GM21717 (cell line): ENCODE measurements around the gene SV2C.
"Not testable (repeated sequence)": the region's sequence is repeated elsewhere in the genome, so short reads cannot be mapped to it uniquely, and the experiment has no call there.

ENCODE experiments used
- ATAC-seq: cut with Tn5 transposase; IDR thresholded peaks from one replicate; pipeline ENCODE4 v1.9.1; 2021; ENCODE audit warnings: mild to moderate bottlenecking, moderate library complexity; ENCODE audit not compliant: unreplicated experiment

Gene SV2C

GRCh38 chr5:76292620-76293322 is 209.6 kb downstream of the SV2C start:
- peak; percentile 65 for ATAC-seq

- ATAC-seq, result no peak
Measured at GRCh38 chr5:76294573-76294972, 211.4 kb downstream of the SV2C start.

DNA sequence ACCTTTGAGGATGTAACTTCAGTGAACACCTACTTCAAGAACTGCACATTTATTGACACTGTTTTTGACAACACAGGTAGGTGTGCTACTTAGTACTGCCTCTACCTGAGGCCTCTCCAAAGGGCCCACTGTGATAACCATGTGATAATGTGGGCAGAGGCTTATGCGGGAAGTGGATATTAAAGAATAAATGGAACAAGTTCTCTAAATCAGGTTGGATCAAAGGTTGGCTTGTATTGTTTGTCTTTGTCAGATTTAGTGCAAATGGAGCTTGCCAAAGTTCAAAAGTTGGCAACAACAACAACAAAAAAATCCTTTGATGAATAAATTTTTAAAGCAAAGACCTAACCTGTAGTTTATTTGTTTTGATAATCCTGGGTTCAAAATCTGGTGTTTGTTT is 215.7 kb downstream of the SV2C start:
- no peak for ATAC-seq

DNA sequence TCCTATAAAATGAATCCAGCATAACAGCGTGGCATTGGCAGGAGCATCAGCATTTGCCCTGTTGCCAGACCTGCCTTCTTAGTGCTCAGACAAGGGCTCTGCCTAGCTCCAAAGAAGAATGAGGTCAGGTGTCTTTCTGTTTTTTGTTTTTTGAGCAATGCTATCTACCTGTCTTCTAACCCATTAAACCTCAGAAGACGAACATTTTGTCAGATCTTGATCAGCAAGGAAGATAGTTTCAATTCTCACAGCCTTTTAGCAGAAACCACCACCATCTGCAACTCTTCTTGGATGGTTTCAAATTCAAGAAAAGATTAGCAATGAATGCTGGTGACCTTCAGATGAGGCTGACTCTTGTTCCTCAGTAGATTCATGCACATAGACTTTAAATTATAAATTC is 216.4 kb downstream of the SV2C start:
- ATAC-seq, result no peak

- not testable (repeated sequence) for ATAC-seq
Measured at GRCh38 chr5:76301932-76302331, 218.7 kb downstream of the SV2C start.

GRCh38 chr5:76302661-76303060 is 219.5 kb downstream of the SV2C start:
- not testable (repeated sequence) for ATAC-seq

DNA sequence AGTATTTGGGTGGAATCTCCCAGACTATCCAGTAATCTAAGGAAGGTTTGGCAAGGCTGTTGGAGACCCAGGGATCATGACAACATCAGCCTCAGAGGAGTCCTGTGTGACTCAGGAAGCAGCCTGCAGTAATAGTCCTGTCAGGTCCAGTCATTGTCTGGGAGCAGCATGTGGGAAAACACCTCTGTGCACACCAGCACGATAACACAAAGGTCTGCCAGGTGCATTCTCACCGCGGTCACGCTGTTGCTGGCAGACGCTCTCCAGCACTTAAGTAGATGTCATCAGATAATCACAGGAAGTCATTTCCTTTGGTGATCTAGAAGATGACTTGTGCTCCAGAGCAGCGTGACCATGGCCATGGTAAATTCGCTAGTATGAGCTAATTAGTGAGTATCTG is 220.7 kb downstream of the SV2C start:
- ATAC-seq, result no peak

DNA sequence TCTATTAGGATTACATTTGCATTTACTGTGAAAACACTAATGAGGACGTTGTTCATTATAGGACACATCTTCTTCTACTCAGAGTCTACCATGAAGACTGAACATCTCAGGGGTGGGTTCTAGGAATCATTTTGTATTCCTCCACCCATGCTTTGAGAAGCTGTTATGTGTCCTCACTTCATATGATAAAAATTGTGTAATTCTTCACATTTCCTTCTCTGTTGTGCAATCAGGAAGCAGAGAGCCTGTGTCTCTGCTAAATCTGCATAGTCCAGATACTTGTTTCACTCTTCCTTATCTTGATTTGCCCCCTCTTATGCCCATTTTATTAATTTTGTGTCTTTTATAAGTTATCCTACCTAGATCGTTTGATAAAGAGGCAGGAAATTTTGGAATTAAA is 222.1 kb downstream of the SV2C start:
- ATAC-seq, result no peak

- ATAC-seq, result no peak
Measured at GRCh38 chr5:76305775-76306174, 222.6 kb downstream of the SV2C start.

DNA sequence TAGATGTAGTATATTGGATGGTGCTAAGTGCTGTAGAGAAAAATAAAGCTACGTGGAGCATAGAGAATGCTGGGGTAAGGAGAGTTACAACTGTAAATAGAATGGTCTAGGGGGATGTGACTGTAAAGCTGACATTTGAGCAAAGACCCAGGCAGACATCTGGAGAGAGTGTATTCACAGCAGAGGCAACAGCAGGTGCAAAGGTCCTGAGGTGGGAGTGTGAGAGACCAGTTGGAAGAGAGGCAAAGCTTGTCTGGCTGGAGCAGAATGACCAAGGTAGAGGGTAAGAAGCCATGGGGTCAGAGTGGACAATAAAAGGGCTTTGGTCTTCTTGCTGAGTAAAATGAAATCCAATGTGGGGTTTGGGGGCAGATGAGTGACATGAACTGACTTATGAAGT is 227.0 kb downstream of the SV2C start:
- no peak for ATAC-seq

DNA sequence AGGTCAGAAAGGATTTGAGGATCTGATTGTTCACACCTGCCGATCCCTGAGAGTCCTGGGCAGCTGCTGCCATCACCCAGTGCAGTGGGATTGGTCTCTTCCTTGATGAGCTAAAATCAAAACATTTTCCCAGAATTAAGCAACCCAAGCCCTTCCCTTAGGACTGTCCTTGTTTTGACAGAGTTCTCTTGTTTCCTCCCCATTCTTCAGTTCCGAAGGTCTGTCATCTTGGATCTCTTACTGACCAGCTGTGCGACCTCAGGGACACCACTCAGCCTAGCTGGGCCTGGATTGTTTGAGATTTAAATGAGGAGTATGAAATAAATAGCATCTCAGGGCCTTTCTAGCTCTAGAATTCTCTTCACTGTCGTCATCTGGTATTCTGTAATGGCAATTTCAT is 229.6 kb downstream of the SV2C start:
- ATAC-seq, result no peak

DNA sequence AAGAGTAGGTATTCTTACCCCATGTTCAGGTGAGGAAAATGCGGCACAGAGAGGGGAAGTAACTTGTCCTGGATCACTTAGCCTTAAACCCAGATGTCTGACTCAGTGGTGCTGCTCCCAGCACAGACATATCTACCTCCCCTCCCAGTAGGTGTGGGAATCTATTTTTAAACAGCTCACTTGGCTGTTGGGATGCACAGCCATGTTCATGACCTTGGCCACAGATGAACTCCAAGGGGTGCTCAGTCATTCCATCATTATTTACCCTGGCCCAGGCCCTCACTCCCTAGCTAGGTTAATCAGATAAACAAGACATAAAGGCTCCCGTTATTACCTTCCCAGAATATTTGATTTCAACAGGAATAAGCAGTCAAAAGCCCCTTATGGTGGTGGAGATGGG is 231.5 kb downstream of the SV2C start:
- no peak for ATAC-seq

DNA sequence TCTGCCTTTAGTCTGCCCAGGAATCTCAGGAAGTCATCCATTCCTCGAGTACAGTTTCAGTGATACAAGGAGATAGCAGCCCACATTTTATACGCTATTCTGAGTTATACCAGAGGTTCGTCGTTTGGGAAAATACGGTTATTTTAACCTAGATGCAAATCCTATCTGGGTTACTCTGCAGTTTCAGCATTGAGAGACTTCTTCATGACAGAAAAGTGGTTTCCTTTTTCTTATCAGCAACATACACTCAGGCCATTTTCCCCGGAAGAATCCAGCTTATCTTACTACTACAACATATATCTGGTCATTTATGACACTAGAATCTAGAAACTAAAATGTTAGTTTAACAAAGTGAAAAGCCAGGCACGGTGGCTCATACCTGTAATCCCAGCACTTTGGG is 236.5 kb downstream of the SV2C start:
- no peak for ATAC-seq

GRCh38 chr5:76323494-76323893 is 240.3 kb downstream of the SV2C start:
- ATAC-seq, result not testable (repeated sequence)

DNA sequence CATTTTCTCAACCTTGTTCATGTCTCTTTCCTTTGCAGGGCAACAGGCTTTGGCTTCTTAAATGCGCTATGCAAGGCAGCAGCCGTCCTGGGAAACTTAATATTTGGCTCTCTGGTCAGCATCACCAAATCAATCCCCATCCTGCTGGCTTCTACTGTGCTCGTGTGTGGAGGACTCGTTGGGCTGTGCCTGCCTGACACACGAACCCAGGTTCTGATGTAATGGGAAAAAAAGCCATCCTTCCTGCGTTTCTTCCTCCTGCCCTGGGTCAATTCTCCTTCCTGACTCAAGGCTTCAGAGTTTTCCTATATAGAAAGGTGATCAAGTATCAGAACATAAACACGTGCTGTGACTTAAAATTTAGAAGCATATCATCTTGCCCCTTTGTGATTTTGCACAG is 242.1 kb downstream of the SV2C start:
- no peak for ATAC-seq

- no peak for ATAC-seq
Measured at GRCh38 chr5:76325876-76326491, 242.8 kb downstream of the SV2C start.

DNA sequence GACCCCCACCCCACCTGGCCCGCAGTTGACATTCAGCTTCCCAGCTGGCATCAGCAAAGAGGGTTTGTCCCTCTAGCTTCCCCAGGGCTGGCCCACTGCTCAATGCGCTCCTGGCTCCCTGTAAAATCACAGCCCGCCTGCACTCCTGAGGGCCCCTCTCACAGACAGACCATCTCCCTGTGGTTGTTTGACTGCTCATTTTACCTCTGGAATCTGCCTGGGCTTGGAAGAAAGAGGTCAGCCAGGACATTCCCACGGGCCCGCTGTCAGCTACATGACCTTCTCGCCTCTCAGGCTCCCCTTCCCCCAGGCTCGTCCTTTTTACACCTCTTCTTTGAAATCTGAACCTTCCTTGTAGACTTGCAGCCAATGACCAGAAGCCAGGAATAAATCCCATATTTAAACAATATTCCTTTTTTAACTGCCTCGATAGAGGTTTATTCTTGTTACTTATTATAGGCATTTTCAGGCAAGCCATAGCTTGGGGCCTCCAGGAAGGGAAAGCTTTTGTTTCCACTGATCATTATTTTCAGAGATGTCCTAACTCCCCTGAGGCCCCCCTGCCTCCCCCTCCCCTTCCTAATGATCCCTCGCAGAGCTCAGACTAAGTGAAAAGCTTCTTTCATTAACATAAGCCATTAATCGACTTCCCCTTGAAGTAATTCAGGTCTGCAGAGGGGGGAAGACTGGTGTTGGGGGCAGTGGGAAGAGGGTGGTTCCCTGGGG is 243.6 kb downstream of the SV2C start:
- no peak for ATAC-seq

GRCh38 chr5:76329346-76329745 is 246.2 kb downstream of the SV2C start:
- no peak for ATAC-seq

GRCh38 chr5:76331126-76331525 is 247.9 kb downstream of the SV2C start:
- no peak for ATAC-seq

GRCh38 chr5:76332102-76332501 is 248.9 kb downstream of the SV2C start:
- no peak for ATAC-seq

DNA sequence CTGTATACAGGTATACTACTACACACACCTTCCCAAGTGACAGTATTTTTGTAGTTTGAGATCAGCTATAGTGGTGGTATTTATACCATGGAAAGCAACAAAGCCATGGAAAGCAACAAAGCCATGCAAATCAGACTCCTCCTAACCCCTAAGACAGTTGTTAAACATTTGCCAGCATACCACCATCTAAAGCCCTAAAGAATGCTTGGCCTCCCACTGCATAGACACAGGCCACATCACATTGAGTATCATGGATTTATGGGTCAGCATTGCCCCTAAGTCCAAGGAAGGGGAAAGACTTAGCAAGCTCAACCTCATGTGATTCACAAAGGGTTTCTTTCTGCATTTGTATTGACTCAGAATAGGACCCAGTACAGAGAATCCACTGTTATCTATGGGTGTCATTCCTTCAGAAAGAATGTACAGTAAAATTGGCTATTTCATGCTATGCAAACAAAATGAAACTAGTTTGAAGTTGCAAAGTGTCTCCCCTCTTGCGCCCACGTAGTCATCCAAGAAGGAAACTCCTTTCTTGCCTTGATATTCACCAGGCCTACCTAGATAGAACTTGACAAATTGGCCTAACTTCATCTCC is 249.5 kb downstream of the SV2C start:
- no peak for ATAC-seq

DNA sequence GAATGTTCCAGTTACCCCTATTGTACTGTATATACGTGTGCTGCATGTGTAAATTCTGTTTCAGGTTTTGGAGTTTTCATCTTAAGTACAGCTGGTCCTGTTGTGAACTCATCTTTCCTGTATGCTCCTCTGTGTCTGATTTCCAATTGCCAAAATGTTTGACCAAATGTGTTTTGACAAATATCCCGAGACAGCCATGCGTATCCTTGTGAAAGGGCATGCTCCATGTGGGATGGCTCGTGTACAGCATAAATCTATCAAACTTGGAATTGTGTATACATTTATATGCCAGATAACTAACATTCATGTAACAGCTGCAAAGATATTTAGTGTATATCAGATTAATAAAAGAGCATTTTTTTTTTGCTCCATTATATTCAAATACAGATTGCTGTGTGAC is 250.4 kb downstream of the SV2C start:
- no peak for ATAC-seq
